ENCODE measurements around the gene OSBPL5.

The OSBPL5 gene

DNA sequence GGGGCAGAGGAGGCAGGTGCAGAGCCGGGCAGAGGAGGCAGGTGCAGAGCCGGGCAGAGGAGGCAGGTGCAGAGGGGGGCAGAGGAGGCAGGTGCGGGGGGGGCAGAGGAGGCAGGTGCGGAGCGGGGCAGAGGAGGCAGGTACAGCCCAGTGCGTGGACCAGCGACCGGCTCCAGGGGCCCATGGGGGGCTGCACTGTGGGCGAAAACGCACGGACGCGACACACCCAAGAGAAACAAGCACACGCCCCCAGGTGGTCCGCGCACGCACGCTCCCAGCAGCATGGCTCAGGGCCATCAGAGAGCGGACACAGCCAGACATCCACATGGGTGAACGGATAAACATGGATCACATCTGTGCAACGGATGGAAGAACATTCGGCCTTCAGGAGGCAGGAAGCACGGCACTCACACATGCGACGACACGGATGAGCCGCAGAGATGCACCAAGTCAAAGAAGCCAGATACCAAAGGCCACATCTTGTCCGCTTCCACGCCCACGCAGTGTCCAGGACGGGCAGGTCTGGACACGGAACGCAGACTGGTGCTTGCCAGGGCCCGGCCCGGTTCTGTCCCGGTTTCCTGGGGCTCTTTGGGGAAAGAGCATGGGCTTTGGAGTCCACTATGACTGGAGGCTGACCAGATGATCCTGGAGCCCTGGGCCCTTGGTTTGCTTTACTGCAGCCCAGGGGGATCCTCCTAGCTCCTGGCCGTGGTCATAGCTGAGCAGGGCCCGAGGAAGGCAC is 21.8 kb downstream of the OSBPL5 start:
- DNase-seq (ENCODE audit: extremely low read depth, insufficient read length): no peak
- H3K27me3 ChIP-seq (replicated peaks; ENCODE audit: control insufficient read depth, insufficient read depth, low read length): no peaks in the 10 kb centered on the region
- no peaks in the 10 kb centered on the region for H3K36me3 ChIP-seq (ENCODE audit: control insufficient read depth, insufficient read depth, low read length)
- TF ChIP-seq, protein P1, sequence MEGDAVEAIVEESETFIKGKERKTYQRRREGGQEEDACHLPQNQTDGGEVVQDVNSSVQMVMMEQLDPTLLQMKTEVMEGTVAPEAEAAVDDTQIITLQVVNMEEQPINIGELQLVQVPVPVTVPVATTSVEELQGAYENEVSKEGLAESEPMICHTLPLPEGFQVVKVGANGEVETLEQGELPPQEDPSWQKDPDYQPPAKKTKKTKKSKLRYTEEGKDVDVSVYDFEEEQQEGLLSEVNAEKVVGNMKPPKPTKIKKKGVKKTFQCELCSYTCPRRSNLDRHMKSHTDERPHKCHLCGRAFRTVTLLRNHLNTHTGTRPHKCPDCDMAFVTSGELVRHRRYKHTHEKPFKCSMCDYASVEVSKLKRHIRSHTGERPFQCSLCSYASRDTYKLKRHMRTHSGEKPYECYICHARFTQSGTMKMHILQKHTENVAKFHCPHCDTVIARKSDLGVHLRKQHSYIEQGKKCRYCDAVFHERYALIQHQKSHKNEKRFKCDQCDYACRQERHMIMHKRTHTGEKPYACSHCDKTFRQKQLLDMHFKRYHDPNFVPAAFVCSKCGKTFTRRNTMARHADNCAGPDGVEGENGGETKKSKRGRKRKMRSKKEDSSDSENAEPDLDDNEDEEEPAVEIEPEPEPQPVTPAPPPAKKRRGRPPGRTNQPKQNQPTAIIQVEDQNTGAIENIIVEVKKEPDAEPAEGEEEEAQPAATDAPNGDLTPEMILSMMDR (IDR thresholded peaks at IDR 0.05; ENCODE audit: insufficient read depth, low read length, poor library complexity, severe bottlenecking): no peak
- H3K4me3 ChIP-seq (replicated peaks; ENCODE audit: low read depth, low read length): no peak overlapping the region

DNA sequence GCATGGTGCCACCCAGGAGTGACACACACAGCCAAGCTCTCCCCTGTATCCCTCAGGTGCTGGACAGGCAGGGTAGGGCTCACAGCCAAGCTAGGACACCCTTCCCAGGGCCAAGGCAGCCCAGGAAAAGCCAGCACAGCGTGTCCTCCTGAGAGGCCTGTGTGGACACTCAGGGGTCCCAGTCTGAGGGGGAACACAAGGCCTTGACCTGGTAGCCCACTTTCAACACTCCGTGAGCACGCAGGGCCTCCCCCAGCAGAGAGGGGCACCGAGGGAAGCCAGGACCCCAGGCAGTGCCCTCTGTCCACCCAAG is 24.9 kb downstream of the OSBPL5 start:
- no peaks in the 10 kb centered on the region for H3K27me3 ChIP-seq (replicated peaks; ENCODE audit: control insufficient read depth, insufficient read depth, low read length)
- no peak for DNase-seq (ENCODE audit: extremely low read depth, insufficient read length)
- no peak overlapping the region for H3K4me3 ChIP-seq (replicated peaks; ENCODE audit: low read depth, low read length)
- no peaks in the 10 kb centered on the region for H3K36me3 ChIP-seq (ENCODE audit: control insufficient read depth, insufficient read depth, low read length)
- TF ChIP-seq, protein P1 (IDR thresholded peaks at IDR 0.05; ENCODE audit: insufficient read depth, low read length, poor library complexity, severe bottlenecking): no peak

DNA sequence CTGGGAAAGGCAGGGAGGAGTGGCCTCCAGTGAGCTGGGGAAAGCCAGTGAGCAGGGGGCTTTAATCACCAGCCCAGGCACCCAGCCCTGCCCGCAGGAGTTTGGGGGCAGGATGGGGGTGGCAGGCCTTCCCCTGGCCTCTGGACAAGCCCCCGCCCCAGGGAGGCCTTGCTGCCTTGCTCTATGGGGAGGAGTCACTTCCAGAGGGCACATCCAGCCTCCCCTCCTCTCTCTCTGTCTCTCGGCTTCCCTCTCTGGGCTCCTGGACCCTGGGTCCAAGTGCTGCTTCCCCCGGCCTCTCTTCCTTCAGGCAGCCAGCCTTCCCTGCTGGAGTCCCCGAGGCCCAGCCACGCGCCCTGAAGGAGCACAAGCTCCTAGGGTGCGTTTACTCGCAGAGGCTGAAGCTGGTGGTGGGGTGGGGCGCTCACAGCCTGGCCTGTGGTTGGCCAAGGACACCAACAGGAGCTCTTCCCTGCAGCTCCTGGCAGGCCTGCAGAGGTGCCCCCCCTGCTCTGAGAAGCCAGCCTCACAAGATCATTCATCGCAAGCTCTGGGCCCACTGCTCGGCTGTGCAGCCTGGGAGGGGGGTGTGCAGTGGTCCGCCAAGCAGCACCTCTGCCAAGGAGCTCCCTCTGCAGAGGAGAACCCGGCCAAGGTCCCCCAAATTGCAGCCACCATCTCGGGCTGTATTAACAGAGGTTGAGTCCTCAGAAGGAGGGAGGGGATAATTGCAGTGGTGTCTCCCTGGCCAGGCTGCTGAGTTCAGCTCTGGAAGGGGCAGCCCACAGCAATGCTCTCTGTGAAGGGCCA is 25.4 kb downstream of the OSBPL5 start:
- TF ChIP-seq, protein P1 (IDR thresholded peaks at IDR 0.05; ENCODE audit: insufficient read depth, low read length, poor library complexity, severe bottlenecking): no peak
- DNase-seq (ENCODE audit: extremely low read depth, insufficient read length): no peak
- Histone ChIP-seq H3K36me3 (ENCODE audit: control insufficient read depth, insufficient read depth, low read length) (no peaks in the 10 kb centered on the region), H3K27me3 (replicated peaks; ENCODE audit: control insufficient read depth, insufficient read depth, low read length) (no peaks in the 10 kb centered on the region), H3K4me3 (replicated peaks; ENCODE audit: low read depth, low read length) (no peak overlapping the region)

DNA sequence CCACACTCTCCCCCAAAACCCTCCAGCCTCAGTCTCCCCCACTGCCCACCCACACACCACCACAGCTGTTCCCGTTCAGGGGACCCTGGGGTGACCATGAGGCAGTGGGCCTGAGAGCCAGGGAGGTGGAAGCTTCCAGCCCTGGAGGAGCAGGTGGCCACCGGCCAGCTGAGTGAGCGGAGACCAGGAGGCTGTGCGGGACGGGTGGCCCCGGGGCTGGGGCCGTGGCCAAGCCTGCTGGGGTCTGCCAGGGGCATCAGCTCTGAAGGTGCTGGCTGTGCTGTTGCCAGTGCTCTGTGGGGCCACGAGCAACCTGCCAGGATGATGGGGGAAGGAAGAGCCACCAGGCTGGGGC is 26.0 kb downstream of the OSBPL5 start:
- H3K4me3 ChIP-seq (replicated peaks; ENCODE audit: low read depth, low read length): no peak overlapping the region
- H3K36me3 ChIP-seq (ENCODE audit: control insufficient read depth, insufficient read depth, low read length): no peaks in the 10 kb centered on the region
- H3K27me3 ChIP-seq (replicated peaks; ENCODE audit: control insufficient read depth, insufficient read depth, low read length): no peaks in the 10 kb centered on the region
- DNase-seq (ENCODE audit: extremely low read depth, insufficient read length): no peak
- TF ChIP-seq, protein P1 (IDR thresholded peaks at IDR 0.05; ENCODE audit: insufficient read depth, low read length, poor library complexity, severe bottlenecking): no peak

DNA sequence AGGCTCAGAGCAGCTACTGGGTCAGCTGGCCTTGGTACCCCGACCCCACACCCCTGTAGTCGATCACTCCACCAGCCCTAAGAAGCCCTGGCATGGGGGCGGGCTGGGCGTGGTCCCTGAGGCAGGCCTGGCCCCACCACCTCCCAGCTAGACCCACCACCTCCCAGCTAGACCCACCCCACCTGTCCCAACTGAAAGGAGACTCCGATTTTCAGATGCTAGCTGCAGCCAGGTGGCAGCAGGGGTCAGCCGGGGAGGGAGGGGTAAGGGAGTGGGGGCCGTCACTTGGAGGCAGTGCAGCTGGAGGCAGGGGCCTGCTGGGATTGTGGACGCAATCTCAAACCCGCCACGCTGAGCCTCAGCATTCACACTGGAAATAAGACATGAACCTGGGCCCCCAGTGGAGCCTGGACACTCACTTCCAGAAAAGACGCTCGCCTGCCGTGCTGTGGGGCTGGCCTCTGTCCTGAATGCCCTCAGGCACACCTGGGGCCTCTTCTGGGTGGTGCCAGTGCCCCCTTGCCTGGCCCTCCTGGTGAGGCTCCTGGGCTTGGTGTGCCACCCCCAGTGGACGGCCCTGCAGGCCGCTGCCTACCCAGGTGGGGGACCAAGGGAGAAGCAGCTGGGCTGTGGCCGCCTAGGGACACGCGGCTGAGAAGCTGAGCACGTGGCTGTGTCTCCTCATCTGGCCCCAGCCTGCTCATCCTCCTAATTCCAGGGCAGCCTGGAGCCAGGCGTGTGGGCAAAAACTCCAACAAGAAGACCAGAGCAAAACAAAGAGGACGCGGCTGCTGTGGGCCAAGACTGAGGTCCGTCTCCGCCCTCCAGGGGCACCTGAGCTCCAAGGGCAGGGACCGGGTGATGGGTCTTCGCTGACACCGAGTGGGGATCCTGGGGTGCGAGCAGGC is 26.7 kb downstream of the OSBPL5 start:
- Histone ChIP-seq H3K4me3 (replicated peaks; ENCODE audit: low read depth, low read length) (no peak overlapping the region), H3K27me3 (replicated peaks; ENCODE audit: control insufficient read depth, insufficient read depth, low read length) (no peaks in the 10 kb centered on the region), H3K36me3 (ENCODE audit: control insufficient read depth, insufficient read depth, low read length) (no peaks in the 10 kb centered on the region)
- TF ChIP-seq, protein P1 (IDR thresholded peaks at IDR 0.05; ENCODE audit: insufficient read depth, low read length, poor library complexity, severe bottlenecking): no peak
- DNase-seq (ENCODE audit: extremely low read depth, insufficient read length): no peak

All from GM06990 (cell line).